ENCODE data around the gene CTAGE9. TPM values are rescaled to one million over a fixed set of nuclear protein-coding genes. Genes with fewer than 3 reads are reported as not detected.
"Not testable (repeated sequence)": the region's sequence is repeated elsewhere in the genome, so short reads cannot be mapped to it uniquely, and the experiment has no call there.

The CTAGE9 gene
- total and polyA plus RNA-seq, 2 donors, result not detected

DNA sequence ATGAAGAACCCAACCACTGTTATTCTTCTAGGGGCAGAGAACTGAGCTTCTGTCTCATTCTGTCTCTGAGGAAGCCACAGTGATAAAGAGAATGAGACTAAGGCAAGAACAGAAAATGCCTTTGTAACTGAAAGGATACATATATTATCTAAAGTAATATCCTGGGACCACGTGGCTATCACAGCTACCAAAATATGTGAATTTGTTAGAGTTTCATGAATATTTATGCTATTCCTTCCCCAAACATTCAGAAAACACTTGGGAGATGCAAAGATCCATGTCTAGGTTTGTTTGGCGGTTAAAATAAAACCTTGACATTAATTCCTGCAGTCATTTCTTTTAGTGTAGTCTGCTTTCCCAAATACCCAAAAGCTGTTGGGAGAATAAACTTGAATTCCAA, 6.9 kb downstream of the CTAGE9 start:
- not testable (repeated sequence) for H3K4me3 ChIP-seq (ENCODE audit: low read depth, low read length); H3K36me3 ChIP-seq (ENCODE audit: insufficient read depth); H3K27ac ChIP-seq (ENCODE audit: low read depth); H3K4me1 ChIP-seq (ENCODE audit: insufficient read depth); DNase-seq (ENCODE audit: extremely low spot score)
- no CpG with 5 or more reads among the region's 2 CpGs for WGBS

DNA sequence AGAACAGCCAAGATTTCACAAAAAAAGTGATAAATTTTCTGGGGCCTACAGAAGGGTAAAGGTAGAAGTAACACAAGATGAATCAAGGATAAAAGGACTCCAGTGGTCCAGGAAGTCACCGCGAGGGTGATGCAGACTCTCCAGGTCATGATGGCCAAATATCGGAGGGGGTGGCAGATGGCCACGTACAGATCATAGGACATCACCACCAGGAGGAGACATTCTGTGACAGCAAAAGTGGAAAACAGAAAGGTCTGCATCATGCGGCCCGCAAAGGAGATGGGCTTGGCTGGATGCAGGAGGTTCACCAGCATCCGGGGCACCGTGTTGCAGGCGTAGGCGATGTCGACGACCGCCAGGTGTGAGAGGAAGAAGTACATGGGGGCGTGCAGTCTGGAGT, 10.0 kb downstream of the CTAGE9 start:
- WGBS, result no CpG with 5 or more reads among the region's 14 CpGs
- H3K4me3 ChIP-seq (ENCODE audit: low read depth, low read length); H3K27ac ChIP-seq (ENCODE audit: low read depth); H3K36me3 ChIP-seq (ENCODE audit: insufficient read depth); H3K4me1 ChIP-seq (ENCODE audit: insufficient read depth); DNase-seq (ENCODE audit: extremely low spot score): not testable (repeated sequence)

GRCh38 chr6:131696956-131697355, 13.9 kb downstream of the CTAGE9 start:
- 95% methylated on average over 7 of the region's 7 CpGs for WGBS
- H3K36me3 ChIP-seq (ENCODE audit: insufficient read depth), result no peaks in the 10 kb centered on the region
- no peak for DNase-seq (ENCODE audit: extremely low spot score)
- no peaks in the 10 kb centered on the region for H3K4me1 ChIP-seq (ENCODE audit: insufficient read depth)
- H3K27ac ChIP-seq (ENCODE audit: low read depth), result no peak overlapping the region
- no peak overlapping the region for H3K4me3 ChIP-seq (ENCODE audit: low read depth, low read length)

DNA sequence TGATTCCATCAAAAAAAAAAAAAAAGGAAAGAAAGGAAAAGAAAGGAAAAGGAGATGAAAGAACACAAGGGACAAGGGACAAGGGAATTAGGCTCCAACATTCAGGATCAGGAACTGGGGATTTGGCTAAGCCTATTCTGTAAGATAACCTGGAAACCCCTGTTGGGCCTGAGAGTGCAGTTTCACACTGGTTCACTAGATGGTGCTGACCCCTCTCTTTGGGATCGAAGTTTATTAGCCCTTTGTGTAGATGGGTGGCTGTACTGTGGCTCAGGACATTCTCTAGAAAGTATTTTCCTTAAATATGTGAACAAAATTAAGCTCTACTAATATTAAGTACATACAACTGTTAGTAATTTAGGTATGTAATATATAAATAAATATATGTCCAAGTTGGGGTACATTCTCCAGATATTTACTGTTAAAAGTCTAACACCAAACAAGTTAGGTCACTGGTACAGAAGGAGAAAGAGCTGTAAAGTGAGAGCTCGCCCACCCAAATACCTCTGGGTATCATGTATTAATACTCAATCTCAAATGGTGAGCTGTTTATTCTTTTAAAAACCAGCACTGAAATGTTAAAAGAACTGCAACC, 15.9 kb downstream of the CTAGE9 start:
- H3K27ac ChIP-seq (ENCODE audit: low read depth), result no peak overlapping the region
- no peak for DNase-seq (ENCODE audit: extremely low spot score)
- H3K4me3 ChIP-seq (ENCODE audit: low read depth, low read length), result no peak overlapping the region
- H3K36me3 ChIP-seq (ENCODE audit: insufficient read depth), result no peaks in the 10 kb centered on the region
- H3K4me1 ChIP-seq (ENCODE audit: insufficient read depth), result no peaks in the 10 kb centered on the region
- 44% methylated on average over 2 of the region's 2 CpGs for WGBS

DNA sequence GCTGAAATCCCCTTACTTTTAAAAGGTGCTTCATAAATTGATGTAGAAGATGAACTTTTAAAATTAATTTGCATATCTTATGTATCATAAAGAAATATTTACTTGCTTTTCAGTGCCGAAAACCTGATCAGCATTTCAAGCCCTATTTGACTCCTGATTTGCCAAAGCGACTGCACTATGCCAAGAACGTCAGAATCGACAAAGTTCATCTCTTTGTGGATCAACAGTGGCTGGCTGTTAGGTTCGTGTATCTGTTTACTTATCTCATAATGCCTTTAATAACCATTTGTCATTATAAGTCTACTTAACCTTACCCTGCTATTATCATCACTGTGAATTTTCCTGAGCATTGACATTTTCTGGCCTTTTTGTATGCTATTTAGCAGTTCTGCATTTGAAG, 17.4 kb downstream of the CTAGE9 start:
- H3K4me1 ChIP-seq (ENCODE audit: insufficient read depth), result no peaks in the 10 kb centered on the region
- DNase-seq (ENCODE audit: extremely low spot score), result no peak
- no peak overlapping the region for H3K27ac ChIP-seq (ENCODE audit: low read depth)
- 82% methylated on average over 5 of the region's 5 CpGs for WGBS
- no peaks in the 10 kb centered on the region for H3K36me3 ChIP-seq (ENCODE audit: insufficient read depth)
- no peak overlapping the region for H3K4me3 ChIP-seq (ENCODE audit: low read depth, low read length)

DNA sequence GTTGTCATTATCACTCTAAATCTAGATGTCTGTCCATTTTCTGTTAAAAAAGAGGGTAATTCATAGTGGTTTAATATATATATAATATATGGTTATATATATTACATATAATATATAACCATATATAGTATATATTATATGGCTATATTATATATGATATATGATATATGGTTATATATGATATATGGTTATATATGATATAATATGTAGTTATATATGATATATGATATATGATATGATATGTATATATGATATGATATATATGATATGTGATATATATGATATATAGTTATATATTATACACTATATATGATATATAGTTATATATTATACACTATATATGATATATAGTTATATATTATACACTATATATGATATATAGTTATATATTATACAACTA, 18.2 kb downstream of the CTAGE9 start:
- H3K36me3 ChIP-seq (ENCODE audit: insufficient read depth), result no peaks in the 10 kb centered on the region
- no peak overlapping the region for H3K4me3 ChIP-seq (ENCODE audit: low read depth, low read length)
- DNase-seq (ENCODE audit: extremely low spot score), result no peak
- H3K27ac ChIP-seq (ENCODE audit: low read depth), result no peak overlapping the region
- no peaks in the 10 kb centered on the region for H3K4me1 ChIP-seq (ENCODE audit: insufficient read depth)

- no peak for DNase-seq (ENCODE audit: extremely low spot score)
- Histone ChIP-seq H3K4me1 (ENCODE audit: insufficient read depth) (no peaks in the 10 kb centered on the region), H3K36me3 (ENCODE audit: insufficient read depth) (no peaks in the 10 kb centered on the region), H3K27ac (ENCODE audit: low read depth) (no peak overlapping the region), H3K4me3 (ENCODE audit: low read depth, low read length) (no peak overlapping the region)
- WGBS, result 44% methylated on average over 1 of the region's 1 CpG
These were observed 18.8 kb downstream of the CTAGE9 start for GRCh38 chr6:131692031-131692430.

- Histone ChIP-seq H3K36me3 (ENCODE audit: insufficient read depth) (no peaks in the 10 kb centered on the region), H3K27ac (ENCODE audit: low read depth) (no peak overlapping the region), H3K4me3 (ENCODE audit: low read depth, low read length) (no peak overlapping the region), H3K4me1 (ENCODE audit: insufficient read depth) (no peaks in the 10 kb centered on the region)
- DNase-seq (ENCODE audit: extremely low spot score), result no peak
- 98% methylated on average over 1 of the region's 1 CpG for WGBS
These were observed 22.5 kb downstream of the CTAGE9 start for GRCh38 chr6:131688286-131688685.

- Histone ChIP-seq H3K4me1 (ENCODE audit: insufficient read depth) (no peaks in the 10 kb centered on the region), H3K27ac (ENCODE audit: low read depth) (no peak overlapping the region), H3K36me3 (ENCODE audit: insufficient read depth) (no peaks in the 10 kb centered on the region), H3K4me3 (ENCODE audit: low read depth, low read length) (no peak overlapping the region)
- DNase-seq (ENCODE audit: extremely low spot score), result no peak
- 85% methylated on average over 3 of the region's 3 CpGs for WGBS
These were observed 23.8 kb downstream of the CTAGE9 start for GRCh38 chr6:131687022-131687421.

GRCh38 chr6:131685266-131685780, 25.5 kb downstream of the CTAGE9 start:
- no peaks in the 10 kb centered on the region for H3K36me3 ChIP-seq (ENCODE audit: insufficient read depth)
- WGBS, result 91% methylated on average over 4 of the region's 4 CpGs

DNA sequence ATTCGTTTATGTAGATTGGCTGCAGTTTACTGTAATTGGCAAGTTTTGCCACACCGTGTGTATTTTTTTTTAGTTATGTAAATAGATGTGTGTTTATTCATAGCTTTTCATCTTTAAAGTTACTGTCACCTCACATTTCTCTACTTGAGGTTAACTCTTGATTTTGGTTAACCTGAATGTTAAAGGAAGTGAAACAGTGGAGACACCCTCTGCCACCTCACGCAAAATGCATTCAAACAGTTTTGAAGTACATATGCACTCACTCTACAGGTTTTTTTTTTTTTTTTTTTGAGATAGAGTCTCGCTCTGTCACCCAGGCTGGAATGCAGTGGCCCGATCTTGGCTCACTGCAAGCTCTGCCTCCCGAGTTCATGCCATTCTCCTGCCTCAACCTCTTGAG, 27.3 kb downstream of the CTAGE9 start:
- 83% methylated on average over 6 of the region's 6 CpGs for WGBS
- no peak for DNase-seq (ENCODE audit: extremely low spot score)
- no peaks in the 10 kb centered on the region for H3K36me3 ChIP-seq (ENCODE audit: insufficient read depth)

More at GRCh38 chr6:131685266-131685780, 25.5 kb downstream of the CTAGE9 start:
- DNase-seq (ENCODE audit: extremely low spot score), result no peak
- Histone ChIP-seq H3K4me3 (ENCODE audit: low read depth, low read length) (no peak overlapping the region), H3K4me1 (ENCODE audit: insufficient read depth) (no peaks in the 10 kb centered on the region), H3K27ac (ENCODE audit: low read depth) (no peak overlapping the region)

GRCh38 chr6:131682442-131682841, 28.4 kb downstream of the CTAGE9 start:
- no peak overlapping the region for H3K4me3 ChIP-seq (ENCODE audit: low read depth, low read length)
- H3K36me3 ChIP-seq (ENCODE audit: insufficient read depth), result no peaks in the 10 kb centered on the region
- H3K4me1 ChIP-seq (ENCODE audit: insufficient read depth), result no peaks in the 10 kb centered on the region
- H3K27ac ChIP-seq (ENCODE audit: low read depth), result no peak overlapping the region
- DNase-seq (ENCODE audit: extremely low spot score), result no peak
- 57% methylated on average over 2 of the region's 2 CpGs for WGBS

More for the DNA sequence above, 27.3 kb downstream of the CTAGE9 start:
- no peak overlapping the region for H3K27ac ChIP-seq (ENCODE audit: low read depth)
- no peaks in the 10 kb centered on the region for H3K4me1 ChIP-seq (ENCODE audit: insufficient read depth)
- no peak overlapping the region for H3K4me3 ChIP-seq (ENCODE audit: low read depth, low read length)

DNA sequence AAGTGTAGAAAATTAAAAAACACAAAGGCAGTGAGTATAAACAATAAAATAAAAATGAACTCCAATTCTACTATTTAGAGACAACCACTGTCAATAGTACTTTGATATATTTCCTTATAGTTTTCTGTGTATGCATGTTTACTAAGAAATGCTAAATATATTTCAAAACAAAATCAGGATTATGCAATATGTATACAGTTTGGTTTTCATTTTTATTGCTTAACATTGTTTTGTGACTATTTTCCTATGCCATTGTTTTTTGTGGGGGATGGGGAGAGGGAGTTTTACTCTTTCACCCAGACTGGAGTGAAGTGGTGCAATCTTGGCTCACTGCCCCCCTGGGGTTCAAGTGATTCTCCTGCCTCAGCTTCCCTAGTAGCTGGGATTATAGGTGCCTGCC, 29.2 kb downstream of the CTAGE9 start:
- Histone ChIP-seq H3K4me3 (ENCODE audit: low read depth, low read length) (no peak overlapping the region), H3K4me1 (ENCODE audit: insufficient read depth) (no peaks in the 10 kb centered on the region), H3K27ac (ENCODE audit: low read depth) (no peak overlapping the region), H3K36me3 (ENCODE audit: insufficient read depth) (no peaks in the 10 kb centered on the region)
- no peak for DNase-seq (ENCODE audit: extremely low spot score)

- 72% methylated on average over 2 of the region's 2 CpGs for WGBS
- H3K4me1 ChIP-seq (ENCODE audit: insufficient read depth), result no peaks in the 10 kb centered on the region
- no peak overlapping the region for H3K27ac ChIP-seq (ENCODE audit: low read depth)
- no peaks in the 10 kb centered on the region for H3K36me3 ChIP-seq (ENCODE audit: insufficient read depth)
- no peak overlapping the region for H3K4me3 ChIP-seq (ENCODE audit: low read depth, low read length)
- DNase-seq (ENCODE audit: extremely low spot score), result no peak
These were observed 29.9 kb downstream of the CTAGE9 start for GRCh38 chr6:131680868-131681267.

DNA sequence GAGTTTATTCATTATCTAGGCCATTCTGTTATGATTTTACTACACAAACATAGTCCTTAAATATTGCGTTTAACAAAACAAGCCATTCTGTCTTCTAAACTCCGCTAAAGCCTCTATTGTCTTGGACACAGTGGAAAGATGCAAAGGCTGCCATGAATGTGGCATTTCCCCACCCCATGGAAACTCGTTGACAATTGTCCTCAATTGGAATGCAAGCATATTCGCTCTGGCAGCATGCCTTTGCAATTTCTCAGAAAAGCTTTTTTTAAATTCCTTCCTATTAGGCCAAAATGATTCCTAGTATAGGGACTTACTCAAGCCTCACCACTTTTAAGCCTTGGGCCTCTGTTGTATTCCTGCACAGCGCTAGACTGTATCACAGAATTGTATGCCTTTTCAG, 32.4 kb downstream of the CTAGE9 start:
- Histone ChIP-seq H3K4me1 (ENCODE audit: insufficient read depth) (no peaks in the 10 kb centered on the region), H3K36me3 (ENCODE audit: insufficient read depth) (no peaks in the 10 kb centered on the region), H3K4me3 (ENCODE audit: low read depth, low read length) (no peak overlapping the region), H3K27ac (ENCODE audit: low read depth) (no peak overlapping the region)
- WGBS, result 79% methylated on average over 5 of the region's 5 CpGs
- no peak for DNase-seq (ENCODE audit: extremely low spot score)
